Heart left ventricle (tissue), 13 donors: ENCODE data around the gene NLGN3.

Experiments
- CTCF ChIP-seq, 12 donors: fragments of 200-600 bp; sonication (generic) in 4 of 12; IDR thresholded peaks; one replicate each; pipeline versions ENCODE4 v1.5.0 to v1.8.0; 2018 to 2022; ENCODE audit warnings: antibody characterized with exemption in 12 of 12, mild to moderate bottlenecking in 5 of 12
- POLR2A ChIP-seq, 2 donors: fragments of 450-650 bp; IDR thresholded peaks; one replicate each; pipeline ENCODE4 v1.6.1; 2017; ENCODE audit warnings: antibody characterized with exemption in 2 of 2, mild to moderate bottlenecking in 2 of 2, moderate library complexity in 2 of 2
- donor health status: ischemic (EF 13 %, LVEDD 7.1; RV severe dilation, severe dysfunction).
- donor health status: DM: no; HTN: yes; CAD: no.
- donor health status: DM: no; HTN: no; CAD: no.
- donor health status: ischemic (EF 25% LVEDD 6.9; RV normal size, moderate dysfunction).
- donor health status: ischemic (EF 25% LVEDD 5.7; RV mildly dilated, moderate dysfunction).
- donor health status: ischemic (EF 35%, LVEDD 5.7; RV mildly dilated, moderate dysfunction).
- donor health status: nonischemic (EF 11% LVEDD 7.7; RV severe dilation, severe dysfunction).
- donor health status: DM: yes; HTN: yes; CAD: no.
- donor health status: PGD.
- donor health status: ischemic (EF 29% LVEDD 5.4; RV normal size, mild dysfunction).
- donor health status: nonischemic (EF 23%, LVEDD 6.1; RV moderate dilation, normal function).

- no peak for TF ChIP-seq CTCF (IDR thresholded peaks at IDR 0.05)
- TF ChIP-seq POLR2A (IDR thresholded peaks at IDR 0.05) = no peak
Observed at GRCh38 chrX:71177327-71177726, 32.7 kb downstream of the NLGN3 start.
